Erythroblast (primary cell): ENCODE results near the gene C2orf68.
"Not testable (repeated sequence)": the region's sequence is repeated elsewhere in the genome, so short reads cannot be mapped to it uniquely, and the experiment has no call there.

Experiments
- GATA1 ChIP-seq: IDR thresholded peaks from 2 replicates; pipeline ENCODE4 v1.6.1; 2011; ENCODE audit warnings: low read depth, mild to moderate bottlenecking, control low read depth, low read length, moderate library complexity
- POLR2A ChIP-seq: IDR thresholded peaks from 2 replicates; pipeline ENCODE4 v1.6.1; 2011; ENCODE audit warnings: mild to moderate bottlenecking, low read length

- not testable (repeated sequence) for TF ChIP-seq POLR2A, GATA1
Observed at GRCh38 chr2:85614757-85615156, 2.9 kb upstream of the C2orf68 start.
